ACC112 (cell line): ENCODE data around the gene PHTF2.
A peak's percentile ranks its signal among the peaks of the same experiment; 100 is the strongest.
"Not testable (repeated sequence)": the region's sequence is repeated elsewhere in the genome, so short reads cannot be mapped to it uniquely, and the experiment has no call there.

ENCODE experiments used
- H2AFZ ChIP-seq: fragments of 200-600 bp; sonication (generic); one replicate; pipeline ENCODE4 v1.6.0; 2017; ENCODE audit warnings: antibody characterized with exemption, low read length; ENCODE audit not compliant: unreplicated experiment
- H3K27ac ChIP-seq: fragments of 200-600 bp; sonication (generic); 2 replicates; pipeline ENCODE4 v1.5.1; 2014; ENCODE audit warnings: low read depth, mild to moderate bottlenecking, antibody characterized with exemption, low read length, moderate library complexity
- H3K27me3 ChIP-seq: fragments of 200-600 bp; sonication (generic); 2 replicates; pipeline ENCODE4 v1.6.1; 2014; ENCODE audit warnings: mild to moderate bottlenecking, antibody characterized with exemption, low read length, moderate library complexity, mixed read lengths; ENCODE audit not compliant: insufficient read depth
- H3K36me3 ChIP-seq: fragments of 200-600 bp; sonication (generic); 2 replicates; pipeline ENCODE4 v1.6.1; 2016; ENCODE audit warnings: mild to moderate bottlenecking, antibody characterized with exemption, low read length, moderate library complexity, mixed read lengths; ENCODE audit not compliant: insufficient read depth
- H3K4me1 ChIP-seq: fragments of 200-600 bp; sonication (generic); one replicate; pipeline ENCODE4 v1.6.1; 2016; ENCODE audit warnings: low read length, mixed read lengths; ENCODE audit not compliant: insufficient read depth, unreplicated experiment, control insufficient read depth
- H3K4me3 ChIP-seq: fragments of 200-600 bp; sonication (generic); 2 replicates; pipeline ENCODE4 v1.5.1; 2014; ENCODE audit warnings: mild to moderate bottlenecking, low read depth, low read length
- H3K79me2 ChIP-seq: fragments of 200-600 bp; sonication (generic); one replicate; pipeline ENCODE4 v1.6.0; 2016; ENCODE audit warnings: low read length; ENCODE audit not compliant: control insufficient read depth, unreplicated experiment, insufficient read depth

The PHTF2 gene

DNA sequence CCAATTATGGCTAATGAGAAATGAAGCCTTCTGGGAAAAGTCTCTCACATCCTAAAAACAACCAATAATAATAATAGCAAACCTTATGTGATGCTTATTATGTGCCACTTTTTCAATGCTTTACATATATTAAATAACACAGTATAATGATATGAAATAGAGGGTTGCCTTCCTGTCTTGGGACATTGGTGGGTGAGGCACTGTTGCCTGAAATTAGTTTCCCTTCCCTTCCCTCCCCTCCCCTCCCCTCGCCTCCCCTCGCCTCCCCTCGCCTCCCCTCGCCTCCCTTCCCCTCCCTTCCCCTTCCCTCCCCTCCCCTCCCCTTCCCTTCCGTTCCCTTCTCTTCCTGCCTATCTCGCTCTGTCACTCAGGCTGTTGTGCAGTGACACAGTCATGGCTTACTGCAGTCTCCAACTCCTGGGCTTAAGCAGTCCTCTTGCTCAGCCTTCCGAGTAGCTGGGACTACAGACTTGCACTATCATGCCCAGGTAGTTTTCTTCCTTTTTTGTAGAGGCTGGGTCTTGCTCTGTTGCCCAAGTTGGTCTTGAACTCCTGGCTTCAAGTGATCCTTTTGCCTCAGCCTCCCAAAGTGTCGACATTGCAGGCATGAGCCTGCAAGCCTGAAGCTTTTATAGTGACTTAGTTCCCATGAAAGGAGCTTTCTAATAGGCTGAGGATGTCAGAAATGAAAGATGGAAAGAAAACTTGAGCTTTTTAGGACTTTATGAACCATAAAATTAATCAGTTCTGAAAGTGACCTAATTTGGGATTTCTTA lies 47.9 kb downstream of the PHTF2 start:
- H3K27ac ChIP-seq = no peak overlapping the region
- no peaks in the 10 kb centered on the region for H3K4me1 ChIP-seq
- no peak overlapping the region for H3K4me3 ChIP-seq
- H3K79me2 ChIP-seq = no peaks in the 10 kb centered on the region
- no peaks in the 10 kb centered on the region for H3K36me3 ChIP-seq
- H2AFZ ChIP-seq = no peak overlapping the region
- H3K27me3 ChIP-seq = no peaks in the 10 kb centered on the region

DNA sequence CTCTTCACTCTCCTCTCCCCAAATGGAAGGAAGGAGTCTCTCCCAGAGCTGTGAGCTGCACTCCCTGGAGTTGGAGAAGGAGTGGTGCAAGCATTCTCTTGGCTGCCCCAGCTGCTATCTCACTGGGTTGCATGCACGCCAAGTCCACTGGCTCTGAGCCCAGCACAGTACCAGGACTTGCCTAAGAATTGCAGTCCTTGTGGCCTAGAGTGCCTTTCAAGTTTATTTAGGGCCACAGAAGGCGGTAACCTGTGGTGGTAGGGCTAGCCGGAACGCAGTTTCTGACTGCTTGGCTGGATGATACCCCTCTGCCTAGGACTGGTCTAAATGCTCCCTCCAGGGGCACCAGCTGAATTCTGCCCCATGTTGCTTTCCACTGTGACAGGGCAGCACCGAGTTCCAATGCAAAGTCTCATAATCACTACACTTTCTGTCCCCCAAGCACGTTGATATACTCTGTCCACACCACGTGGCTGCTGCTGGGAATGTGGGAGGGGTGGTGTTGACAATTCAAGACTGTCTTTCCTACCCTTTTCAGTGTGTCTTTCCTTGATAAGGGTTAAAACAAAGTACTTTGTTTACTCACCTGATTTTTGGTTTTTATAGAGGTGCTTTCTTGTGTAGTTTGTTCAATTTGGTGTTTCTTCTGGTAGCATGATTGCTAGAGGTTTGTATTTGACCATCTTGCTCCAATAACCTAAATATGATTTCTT lies 57.0 kb downstream of the PHTF2 start:
- H3K79me2 ChIP-seq = no peaks in the 10 kb centered on the region
- no peaks in the 10 kb centered on the region for H3K27me3 ChIP-seq
- H3K27ac ChIP-seq = no peak overlapping the region
- H3K4me3 ChIP-seq = no peak overlapping the region
- no peaks in the 10 kb centered on the region for H3K36me3 ChIP-seq
- no peaks in the 10 kb centered on the region for H3K4me1 ChIP-seq
- H2AFZ ChIP-seq = no peak overlapping the region

DNA sequence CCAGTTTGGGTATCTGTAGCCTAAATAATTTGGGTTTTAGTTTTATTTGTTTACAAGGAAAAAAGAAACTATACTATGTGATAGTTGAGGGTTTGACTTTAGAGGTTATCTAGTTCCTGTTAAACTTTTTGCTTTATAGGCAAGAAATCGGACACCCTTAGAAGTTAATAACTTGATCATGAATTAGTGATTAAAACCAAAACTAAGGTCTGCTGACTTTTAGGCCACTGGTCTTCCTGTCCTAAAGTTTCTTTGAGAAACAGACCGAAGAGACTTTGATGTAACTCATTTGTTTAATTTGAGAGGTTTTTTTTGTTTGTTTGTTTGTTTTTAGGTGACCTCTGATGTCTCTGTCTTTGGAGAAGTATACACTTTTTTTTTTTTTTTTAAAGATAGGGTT lies 59.7 kb downstream of the PHTF2 start:
- Histone ChIP-seq H3K4me1 (no peaks in the 10 kb centered on the region), H3K79me2 (no peaks in the 10 kb centered on the region), H3K36me3 (no peaks in the 10 kb centered on the region), H3K4me3 (no peak overlapping the region), H2AFZ (no peak overlapping the region), H3K27me3 (no peaks in the 10 kb centered on the region), H3K27ac (no peak overlapping the region)

- H3K4me3 ChIP-seq = no peak overlapping the region
- H3K27me3 ChIP-seq = no peaks in the 10 kb centered on the region
- H3K27ac ChIP-seq = no peak overlapping the region
- no peak overlapping the region for H2AFZ ChIP-seq
- H3K4me1 ChIP-seq = no peaks in the 10 kb centered on the region
- H3K36me3 ChIP-seq = no peaks in the 10 kb centered on the region
- H3K79me2 ChIP-seq = no peaks in the 10 kb centered on the region
Measured at GRCh38 chr7:77859343-77859742, 60.8 kb downstream of the PHTF2 start.

DNA sequence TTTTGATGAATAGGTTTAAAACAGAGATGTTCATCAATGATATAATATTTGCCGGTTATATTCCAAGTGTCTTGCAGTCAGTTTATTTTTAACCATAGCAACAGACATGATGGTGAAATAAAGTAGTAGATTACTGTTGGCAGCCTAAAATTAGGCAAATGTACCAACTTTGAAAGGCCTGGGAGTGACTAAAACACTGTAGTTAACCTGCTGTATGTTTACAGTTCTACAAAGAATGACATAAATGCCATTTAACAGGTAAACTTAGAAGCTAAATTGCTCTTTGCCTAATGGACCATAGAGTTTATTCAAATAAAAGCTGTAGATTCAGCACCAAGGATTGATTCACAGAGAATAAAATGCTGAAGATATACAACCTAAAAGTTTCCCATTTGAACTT lies 64.1 kb downstream of the PHTF2 start:
- peaks cover 16% of the 10 kb centered on the region for H3K4me1 ChIP-seq
- no peaks in the 10 kb centered on the region for H3K79me2 ChIP-seq
- no peak overlapping the region for H2AFZ ChIP-seq
- no peaks in the 10 kb centered on the region for H3K27me3 ChIP-seq
- no peaks in the 10 kb centered on the region for H3K36me3 ChIP-seq
- H3K27ac ChIP-seq = no peak overlapping the region
- H3K4me3 ChIP-seq = no peak overlapping the region

- H2AFZ ChIP-seq = no peak overlapping the region
- no peaks in the 10 kb centered on the region for H3K79me2 ChIP-seq
- no peaks in the 10 kb centered on the region for H3K27me3 ChIP-seq
- no peaks in the 10 kb centered on the region for H3K36me3 ChIP-seq
- no peak overlapping the region for H3K4me3 ChIP-seq
- peaks cover 20% of the 10 kb centered on the region for H3K4me1 ChIP-seq
- H3K27ac ChIP-seq = no peak overlapping the region
Measured at GRCh38 chr7:77863860-77864259, 65.3 kb downstream of the PHTF2 start.

GRCh38 chr7:77866370-77866769 lies 67.8 kb downstream of the PHTF2 start:
- H3K36me3 ChIP-seq = no peaks in the 10 kb centered on the region
- no peak overlapping the region for H3K4me3 ChIP-seq
- H2AFZ ChIP-seq = no peak overlapping the region
- H3K79me2 ChIP-seq = no peaks in the 10 kb centered on the region
- peak overlapping the region; percentile 1; the same call in 1 of the 2 replicates for H3K27ac ChIP-seq
- H3K27me3 ChIP-seq = no peaks in the 10 kb centered on the region
- H3K4me1 ChIP-seq = peaks cover 20% of the 10 kb centered on the region

DNA sequence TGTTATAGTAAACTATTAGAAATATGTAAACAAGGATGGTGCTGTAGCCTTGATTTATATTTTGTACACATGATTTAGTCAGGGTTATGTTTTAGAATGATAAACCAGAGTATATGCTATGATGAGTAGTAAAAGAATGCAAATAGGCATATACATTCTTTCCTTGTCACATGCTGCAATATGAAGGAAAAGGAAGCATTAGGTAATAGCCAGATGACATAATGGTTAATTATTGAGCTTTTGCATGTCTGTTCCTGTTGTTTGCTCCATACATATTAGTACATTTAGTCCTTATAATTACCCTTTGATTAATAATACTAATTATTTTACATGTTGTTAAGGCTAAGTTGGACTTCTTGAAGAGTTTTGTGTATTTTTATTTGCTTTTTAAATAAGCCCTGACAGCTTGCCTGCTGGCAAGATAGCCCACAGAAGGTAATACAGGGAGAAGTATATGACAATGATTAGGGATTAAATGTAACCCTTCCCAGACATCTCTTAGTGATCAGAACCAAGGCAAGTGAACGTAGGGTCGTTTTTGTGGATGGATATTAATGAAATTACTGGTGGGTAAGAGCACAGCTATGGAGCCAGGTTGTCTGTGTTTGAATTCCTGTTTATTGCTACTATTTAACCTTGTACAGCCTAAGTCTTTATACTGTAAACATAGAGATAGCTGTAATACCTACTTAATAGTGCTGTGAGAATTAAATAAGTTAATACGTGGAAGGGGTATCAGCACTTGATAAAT lies 68.4 kb downstream of the PHTF2 start:
- Histone ChIP-seq H3K27me3 (no peaks in the 10 kb centered on the region), H3K4me3 (peak overlapping the region; percentile 3; the same call in 1 of the 2 replicates), H3K36me3 (no peaks in the 10 kb centered on the region), H3K27ac (peak overlapping the region; percentile 1; the same call in 1 of the 2 replicates), H2AFZ (no peak overlapping the region), H3K79me2 (no peaks in the 10 kb centered on the region), H3K4me1 (peaks cover 20% of the 10 kb centered on the region)

- Histone ChIP-seq H3K27ac (no peak overlapping the region; the same call in 1 of the 2 replicates), H3K4me1 (peaks cover 20% of the 10 kb centered on the region), H3K36me3 (no peaks in the 10 kb centered on the region), H3K4me3 (peak overlapping the region; percentile 3; the same call in 1 of the 2 replicates), H3K79me2 (no peaks in the 10 kb centered on the region), H3K27me3 (no peaks in the 10 kb centered on the region), H2AFZ (no peak overlapping the region)
Measured at GRCh38 chr7:77867537-77867865, 68.9 kb downstream of the PHTF2 start.

- not testable (repeated sequence) for H3K36me3 ChIP-seq, H3K4me1 ChIP-seq, H3K79me2 ChIP-seq, H2AFZ ChIP-seq, H3K4me3 ChIP-seq, H3K27me3 ChIP-seq, H3K27ac ChIP-seq
Measured at GRCh38 chr7:77872256-77872655, 73.7 kb downstream of the PHTF2 start.
